GM18870 (cell line): Measurements from ENCODE around the gene MBLAC1.
A peak's percentile ranks its signal among the peaks of the same experiment; 100 is the strongest.
"Not testable (repeated sequence)": the region's sequence is repeated elsewhere in the genome, so short reads cannot be mapped to it uniquely, and the experiment has no call there.

Source experiments
- ATAC-seq: cut with Tn5 transposase; IDR thresholded peaks from one replicate; pipeline ENCODE4 v1.9.1; 2021; ENCODE audit warnings: moderate library complexity; ENCODE audit not compliant: unreplicated experiment

The MBLAC1 gene

DNA sequence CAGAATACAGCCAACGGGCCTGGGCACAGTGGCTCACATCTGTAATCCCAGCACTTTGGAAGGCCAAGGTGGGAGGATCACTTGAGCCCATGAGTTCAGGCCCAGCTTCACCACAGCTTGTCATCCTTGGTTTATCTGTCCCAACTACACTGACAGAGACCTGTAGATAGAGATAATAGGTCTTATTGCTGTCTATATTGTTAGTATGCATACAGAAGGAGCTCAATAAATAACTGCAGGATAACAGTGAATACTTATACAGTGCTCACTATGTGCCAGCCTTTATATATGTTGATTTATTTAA, 6.1 kb upstream of the MBLAC1 start:
- no peak for ATAC-seq

DNA sequence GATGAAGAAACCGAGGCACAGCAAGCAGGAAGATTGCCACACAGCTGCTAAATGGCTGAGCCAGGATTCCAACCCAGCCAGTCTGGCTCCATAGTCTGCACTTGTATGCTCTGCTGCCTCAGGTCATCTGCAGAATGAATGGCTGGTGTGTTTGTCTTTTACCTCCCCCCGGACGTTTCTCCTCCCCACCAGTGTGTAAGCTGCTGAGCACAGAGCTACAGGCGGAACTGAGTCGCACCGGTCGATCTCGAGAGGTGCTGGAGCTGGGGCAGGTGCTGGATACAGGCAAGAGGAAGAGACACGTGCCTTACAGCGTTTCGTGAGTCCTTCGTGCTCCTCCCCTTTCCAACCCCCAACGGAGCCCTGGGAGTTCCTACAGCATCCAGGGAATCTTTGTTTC, 4.7 kb upstream of the MBLAC1 start:
- ATAC-seq: no peak

DNA sequence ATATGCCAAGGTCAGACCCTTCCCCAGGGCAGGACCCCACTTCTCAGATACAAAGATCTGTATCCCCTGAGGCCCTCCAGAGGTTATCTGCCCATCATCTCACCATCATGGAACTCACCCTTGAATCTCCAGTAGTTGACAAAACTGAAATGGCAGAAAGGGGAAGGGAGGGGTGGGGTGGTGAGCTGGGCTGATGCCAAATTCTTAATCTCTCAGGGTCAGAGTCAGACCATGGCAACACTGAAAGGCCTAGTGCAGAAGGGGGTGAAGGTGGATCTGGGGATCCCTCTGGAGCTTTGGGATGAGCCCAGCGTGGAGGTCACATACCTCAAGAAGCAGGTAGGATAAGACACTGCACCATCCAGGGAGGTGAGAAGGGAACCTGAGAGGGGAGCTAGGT, 4.2 kb upstream of the MBLAC1 start:
- no peak for ATAC-seq

DNA sequence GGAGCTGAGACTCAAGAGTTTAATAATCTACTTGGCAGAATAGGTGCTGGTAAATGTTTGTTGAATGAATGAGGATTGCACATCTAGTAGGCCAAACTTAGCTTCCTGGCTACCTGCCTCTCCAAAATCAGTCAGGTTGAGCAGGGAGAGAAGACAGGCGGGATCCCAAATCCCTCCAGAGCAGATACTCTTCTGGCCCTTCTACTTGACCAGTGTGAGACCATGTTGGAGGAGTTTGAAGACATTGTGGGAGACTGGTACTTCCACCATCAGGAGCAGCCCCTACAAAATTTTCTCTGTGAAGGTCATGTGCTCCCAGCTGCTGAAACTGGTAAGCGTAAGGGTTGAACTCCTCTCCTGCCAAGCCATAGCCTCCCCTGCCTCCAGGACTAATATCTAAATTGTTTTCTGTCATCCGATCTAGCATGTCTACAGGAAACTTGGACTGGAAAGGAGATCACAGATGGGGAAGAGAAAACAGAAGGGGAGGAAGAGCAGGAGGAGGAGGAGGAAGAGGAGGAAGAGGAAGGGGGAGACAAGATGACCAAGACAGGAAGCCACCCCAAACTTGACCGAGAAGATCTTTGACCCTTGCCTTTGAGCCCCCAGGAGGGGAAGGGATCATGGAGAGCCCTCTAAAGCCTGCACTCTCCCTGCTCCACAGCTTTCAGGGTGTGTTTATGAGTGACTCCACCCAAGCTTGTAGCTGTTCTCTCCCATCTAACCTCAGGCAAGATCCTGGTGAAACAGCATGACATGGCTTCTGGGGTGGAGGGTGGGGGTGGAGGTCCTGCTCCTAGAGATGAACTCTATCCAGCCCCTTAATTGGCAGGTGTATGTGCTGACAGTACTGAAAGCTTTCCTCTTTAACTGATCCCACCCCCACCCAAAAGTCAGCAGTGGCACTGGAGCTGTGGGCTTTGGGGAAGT, 2.2 kb upstream of the MBLAC1 start:
- ATAC-seq: no peak

DNA sequence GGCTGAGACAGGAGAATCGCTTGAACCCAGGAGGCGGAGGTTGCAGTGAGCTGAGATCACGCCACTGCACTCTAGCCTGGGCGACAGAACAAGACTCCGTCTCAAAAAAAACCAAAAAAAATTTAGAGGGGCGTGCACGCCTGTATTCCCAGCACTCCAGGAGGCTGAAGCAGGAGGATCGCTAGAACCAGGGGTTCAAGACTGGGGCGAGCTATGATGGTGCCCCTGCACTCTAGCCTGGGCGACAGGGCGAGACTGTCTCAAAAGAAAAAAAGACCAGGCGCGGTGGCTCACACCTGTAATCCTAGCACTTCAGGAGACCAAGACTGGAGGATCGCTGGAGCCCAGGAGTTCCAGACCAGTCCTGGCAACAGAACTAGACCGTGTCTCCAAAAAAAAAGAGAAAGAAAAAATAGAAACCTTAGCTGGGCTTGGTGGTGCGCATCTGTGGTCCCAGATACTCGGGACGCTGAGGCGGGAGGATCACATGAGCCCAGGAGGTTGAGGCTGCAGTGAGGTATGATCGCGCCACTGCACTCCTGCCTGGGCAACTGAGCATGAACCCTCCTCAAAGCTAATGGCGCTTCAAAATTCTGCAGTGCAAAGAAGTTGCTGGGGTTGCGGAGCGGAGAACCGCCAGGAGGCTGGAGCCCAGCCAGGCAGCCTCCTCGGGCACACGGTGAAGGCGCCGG, 382 bp upstream of the MBLAC1 start:
- ATAC-seq: peak; percentile 23

DNA sequence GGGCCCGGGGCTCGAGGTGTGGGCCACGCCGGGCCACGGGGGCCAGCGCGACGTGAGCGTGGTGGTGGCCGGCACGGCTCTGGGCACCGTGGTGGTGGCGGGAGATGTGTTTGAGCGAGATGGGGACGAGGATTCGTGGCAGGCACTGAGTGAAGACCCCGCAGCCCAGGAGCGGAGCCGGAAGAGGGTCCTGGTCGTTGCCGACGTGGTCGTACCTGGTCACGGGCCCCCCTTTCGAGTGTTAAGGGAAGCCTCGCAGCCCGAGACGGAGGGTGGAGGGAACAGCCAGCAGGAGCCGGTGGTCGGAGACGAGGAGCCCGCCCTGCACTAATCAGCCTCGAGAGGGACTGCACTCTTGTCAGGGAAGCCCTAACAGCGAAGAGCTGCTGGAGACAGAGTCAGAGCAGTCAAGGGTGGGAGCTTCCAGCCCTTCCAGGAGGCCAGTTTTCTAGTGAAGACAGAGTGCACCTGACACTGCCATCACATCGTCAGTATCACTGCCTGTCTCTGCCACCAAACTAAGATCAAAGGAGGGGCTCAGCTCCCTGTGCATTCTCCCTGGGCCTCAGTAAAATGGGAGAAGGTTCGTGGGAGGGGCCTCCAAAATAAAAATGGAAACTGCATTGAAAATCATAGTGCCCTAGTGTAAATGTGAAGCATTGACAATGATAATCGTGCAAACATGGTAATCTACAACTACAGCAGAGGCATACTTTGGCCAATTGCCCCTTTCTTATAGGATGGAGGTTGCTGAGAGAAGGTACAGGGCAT, 1.3 kb downstream of the MBLAC1 start:
- ATAC-seq: no peak

DNA sequence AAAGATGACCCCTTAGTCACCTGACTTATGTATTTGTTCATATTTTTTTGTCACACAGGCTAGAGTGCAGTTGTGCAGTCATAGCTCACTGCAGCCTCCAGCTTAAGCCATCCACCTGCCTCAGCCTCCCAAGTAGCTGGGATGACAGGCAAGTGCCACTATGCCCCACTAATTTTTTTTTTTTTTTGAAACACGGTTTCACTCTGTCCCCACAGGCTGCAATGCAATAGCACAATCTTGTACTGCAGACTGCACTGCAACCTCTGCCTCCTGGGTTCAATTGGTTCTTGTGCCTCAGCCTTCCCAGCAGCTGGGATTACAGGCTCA, 1.8 kb downstream of the MBLAC1 start:
- no peak for ATAC-seq

DNA sequence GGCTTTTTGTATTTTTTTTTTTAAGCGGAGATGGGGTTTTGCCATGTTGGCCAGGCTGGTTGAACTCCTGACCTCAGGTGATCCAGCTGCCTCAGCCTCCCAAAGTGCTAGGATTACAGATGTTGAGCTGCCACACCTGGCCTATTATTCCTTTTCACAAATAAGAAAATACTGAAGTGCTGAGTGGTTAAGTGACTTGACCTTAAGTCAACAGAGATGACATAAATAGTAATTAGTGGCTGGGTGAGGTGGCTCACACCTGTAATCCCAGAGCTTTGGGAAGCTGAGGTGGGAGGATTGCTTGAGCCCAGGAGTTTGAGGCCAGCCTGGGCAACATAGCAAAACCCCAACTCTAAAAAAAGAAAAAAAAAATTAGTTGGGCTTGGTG, 3.4 kb downstream of the MBLAC1 start:
- ATAC-seq: not testable (repeated sequence)

DNA sequence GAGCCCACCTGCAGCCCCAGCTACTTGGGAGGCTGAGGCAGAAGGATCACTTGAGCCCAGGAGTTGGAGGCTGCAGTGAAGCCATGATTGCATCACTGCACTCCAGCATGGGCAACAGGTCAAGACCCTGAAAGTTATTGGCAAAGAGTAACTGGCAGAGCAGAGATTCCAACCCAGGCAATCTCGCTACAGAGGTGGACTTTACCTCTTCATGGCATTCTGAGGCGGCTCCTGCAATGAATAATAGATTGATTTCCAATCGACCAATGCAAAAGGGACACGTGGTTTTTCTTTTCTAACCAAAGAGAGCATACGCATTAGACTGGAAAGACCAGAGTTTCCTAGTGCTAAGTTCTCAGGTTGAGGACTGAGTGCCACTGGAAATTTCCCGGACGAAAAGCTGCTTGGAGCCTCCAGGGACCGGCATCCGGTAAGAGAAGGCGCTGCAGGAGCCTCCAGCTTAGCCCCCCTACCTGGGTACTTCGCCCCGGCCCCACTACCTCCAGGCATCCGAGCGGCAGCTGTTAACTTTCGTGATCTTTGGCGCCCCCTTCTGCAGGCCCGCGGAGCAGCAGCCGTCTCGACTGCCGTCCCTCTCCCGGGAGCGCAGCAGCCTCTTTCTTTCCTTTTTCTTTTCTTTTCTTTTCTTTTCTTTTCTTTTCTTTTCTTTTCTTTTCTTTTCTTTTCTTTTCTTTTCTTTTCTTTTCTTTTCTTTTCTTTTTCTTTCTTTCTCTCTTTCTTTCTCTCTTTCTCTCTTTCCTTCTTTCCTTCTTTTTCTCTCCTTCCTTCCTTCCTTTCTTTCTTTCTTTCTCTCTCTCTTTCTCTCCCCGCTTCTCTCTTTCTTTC, 4.1 kb downstream of the MBLAC1 start:
- ATAC-seq: no peak

DNA sequence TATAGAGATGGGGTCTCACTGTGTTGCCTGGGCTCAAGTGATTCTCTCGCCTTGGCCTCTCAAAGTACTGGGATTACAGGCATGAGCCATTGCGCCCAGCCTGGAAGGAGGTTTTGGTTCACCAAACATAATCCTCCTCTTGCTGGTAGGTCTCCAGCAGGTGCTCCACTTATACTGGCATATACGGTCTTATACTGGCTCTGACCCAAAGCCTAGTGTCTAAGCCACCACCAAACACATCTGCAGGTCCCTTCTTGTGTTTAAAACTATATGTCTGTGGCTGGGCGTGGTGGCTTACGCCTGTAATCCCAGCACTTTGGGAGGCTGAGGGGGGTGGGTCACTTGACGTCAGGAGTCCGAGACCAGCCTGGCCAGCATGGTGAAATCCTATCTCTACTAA, 5.4 kb downstream of the MBLAC1 start:
- ATAC-seq: no peak

DNA sequence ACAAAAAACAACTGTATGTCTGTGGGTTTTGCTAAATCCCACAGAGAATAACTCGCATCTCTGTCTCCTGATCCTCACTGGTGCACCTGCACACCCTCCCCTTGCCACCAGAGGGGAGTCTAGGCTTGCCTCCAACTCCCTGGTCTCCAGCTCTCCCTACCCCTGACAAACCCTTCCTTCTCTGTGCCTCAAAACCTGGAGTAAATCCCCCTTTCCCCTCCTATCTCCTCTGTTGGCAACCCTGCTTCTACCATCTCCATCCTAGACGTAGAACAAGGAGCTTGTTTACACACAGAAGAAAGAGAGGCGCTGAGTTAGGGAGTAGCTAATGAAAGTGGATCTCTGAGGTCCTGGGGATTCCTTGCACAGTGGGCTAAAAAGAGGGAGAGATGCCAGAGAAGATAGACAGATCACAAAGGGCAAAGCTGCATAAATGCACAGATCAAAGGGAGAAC, 6.0 kb downstream of the MBLAC1 start:
- no peak for ATAC-seq

DNA sequence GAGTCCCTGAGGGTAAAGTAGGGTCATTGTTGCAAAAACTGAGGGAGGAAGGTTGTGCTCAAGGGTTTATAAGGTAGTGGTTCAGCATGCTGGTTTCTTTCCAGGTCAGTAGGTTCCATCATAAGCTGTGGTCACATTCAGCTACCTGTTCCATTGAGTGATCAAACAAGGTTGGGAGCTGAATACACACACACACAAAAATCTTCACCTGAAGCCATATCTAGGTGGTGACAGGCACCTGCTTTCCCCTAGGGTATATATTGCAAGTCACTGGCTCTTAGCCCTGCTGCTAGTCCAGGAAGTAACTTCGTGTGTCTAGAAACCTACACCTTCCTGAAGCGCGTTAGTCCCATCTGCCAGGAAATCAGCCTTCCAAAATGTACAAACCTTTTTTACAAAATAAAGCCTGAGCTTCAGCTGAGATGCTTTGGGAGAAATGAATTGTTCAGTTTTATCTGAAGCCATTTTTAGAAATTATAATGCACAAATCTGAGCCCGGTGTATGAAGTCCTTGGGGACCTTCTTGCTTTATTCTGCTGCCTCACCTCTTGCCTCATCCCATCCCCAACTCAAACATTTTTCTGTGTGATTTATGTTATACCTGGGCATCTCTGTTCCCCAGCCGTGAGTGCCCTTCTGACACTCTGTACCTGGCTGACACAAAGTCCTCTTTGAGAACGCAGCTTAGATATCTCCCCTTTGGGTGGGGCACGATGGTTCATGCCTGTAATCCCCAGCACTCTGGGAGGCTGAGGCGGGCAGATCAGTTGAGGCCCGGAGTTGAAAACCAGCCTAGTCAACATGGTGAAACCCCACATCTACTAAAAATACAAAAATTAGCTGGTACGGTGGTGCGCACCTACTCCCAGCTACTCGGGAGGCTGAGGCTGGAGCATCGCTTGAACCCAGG, 11.3 kb downstream of the MBLAC1 start:
- ATAC-seq: no peak

DNA sequence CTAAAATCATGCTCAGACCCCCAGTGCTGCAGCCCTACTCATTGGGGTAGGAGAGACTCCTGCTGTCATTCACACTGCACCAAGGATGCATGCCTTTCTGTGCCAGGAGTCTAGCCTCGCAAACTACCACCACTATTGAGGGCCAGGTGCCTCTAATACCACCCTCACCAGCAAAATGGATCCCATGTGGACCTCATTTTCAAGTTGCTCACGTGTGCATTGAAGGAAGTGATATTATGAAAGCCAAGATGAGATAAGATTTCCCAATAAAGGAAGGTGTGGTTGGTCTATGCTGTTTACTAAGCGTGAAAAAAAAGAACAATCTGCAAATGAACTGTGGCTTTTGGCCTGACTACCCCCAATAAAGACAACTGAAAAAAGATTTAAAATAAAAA, 14.8 kb downstream of the MBLAC1 start:
- ATAC-seq: no peak

DNA sequence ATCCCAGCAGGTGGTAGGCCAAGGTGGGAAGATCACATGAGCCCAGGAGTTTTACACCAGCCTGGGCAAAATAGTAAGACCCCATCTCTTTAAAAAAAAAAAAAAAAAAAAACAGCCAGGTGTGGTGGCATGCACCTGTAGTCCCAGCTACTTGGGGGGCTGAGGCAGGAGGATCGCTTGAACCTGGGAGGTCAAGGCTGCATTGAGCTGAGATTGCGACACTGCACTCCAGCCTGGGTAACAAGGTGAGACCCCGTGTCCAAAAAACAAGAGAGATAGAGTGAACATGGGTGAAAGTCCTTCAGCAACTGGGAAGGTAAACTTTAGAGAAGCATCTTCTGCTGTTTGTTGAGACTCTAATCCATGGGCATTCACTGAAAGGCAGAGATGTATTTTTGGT, 15.7 kb downstream of the MBLAC1 start:
- ATAC-seq: no peak

DNA sequence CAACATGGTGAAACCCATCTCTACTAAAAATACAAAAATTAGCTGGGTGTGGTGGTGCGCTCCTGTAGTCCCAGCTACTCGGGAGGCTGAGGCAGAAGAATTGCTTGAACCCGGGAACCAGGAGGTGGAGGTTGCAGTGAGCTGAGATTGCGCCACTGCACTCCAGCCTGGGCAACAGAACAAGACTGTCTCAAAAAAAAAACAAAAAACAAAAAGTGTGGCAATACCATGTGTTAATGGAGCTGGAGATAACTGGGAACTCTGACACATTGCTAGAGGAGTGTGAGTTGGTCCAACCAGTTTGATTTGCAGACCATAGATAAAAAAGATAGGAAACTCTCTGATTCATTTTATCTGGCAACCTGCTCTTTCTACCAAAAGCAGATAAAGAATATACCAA, 19.6 kb downstream of the MBLAC1 start:
- not testable (repeated sequence) for ATAC-seq

DNA sequence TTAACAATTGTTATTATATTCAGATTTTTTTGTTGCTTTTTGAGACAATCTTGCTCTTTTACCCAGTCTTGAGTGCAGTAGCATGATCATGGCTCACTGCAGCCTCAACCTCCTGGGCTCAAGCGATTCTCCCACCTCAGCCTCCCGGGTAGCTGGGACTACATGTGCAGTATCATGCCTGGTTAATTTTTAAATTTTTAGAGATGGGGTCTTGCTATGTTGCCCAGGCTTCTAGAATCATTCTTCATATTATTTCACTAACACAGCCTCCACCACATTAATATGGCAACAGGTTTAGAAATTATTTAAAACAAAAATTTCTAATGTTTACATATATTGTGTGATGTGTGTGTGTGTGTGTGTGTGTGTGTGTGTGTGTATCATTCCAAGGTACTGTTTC, 20.5 kb downstream of the MBLAC1 start:
- no peak for ATAC-seq

DNA sequence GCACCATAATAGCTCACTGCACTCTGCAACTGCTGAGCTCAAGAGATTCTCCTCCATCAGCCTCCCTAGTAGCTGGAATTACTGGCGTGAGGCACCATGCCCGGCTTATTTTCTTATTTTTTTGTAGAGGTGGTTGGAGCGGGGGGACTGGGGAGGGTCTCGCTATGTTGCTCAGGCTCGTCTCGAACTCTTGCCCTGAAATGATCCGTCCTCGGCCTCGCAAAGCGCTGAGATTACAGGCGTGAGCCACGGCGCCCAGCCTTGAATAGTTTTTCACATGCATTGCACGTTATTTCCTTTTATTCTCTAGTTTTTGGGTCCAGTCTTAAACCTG, 21.4 kb downstream of the MBLAC1 start:
- ATAC-seq: no peak

DNA sequence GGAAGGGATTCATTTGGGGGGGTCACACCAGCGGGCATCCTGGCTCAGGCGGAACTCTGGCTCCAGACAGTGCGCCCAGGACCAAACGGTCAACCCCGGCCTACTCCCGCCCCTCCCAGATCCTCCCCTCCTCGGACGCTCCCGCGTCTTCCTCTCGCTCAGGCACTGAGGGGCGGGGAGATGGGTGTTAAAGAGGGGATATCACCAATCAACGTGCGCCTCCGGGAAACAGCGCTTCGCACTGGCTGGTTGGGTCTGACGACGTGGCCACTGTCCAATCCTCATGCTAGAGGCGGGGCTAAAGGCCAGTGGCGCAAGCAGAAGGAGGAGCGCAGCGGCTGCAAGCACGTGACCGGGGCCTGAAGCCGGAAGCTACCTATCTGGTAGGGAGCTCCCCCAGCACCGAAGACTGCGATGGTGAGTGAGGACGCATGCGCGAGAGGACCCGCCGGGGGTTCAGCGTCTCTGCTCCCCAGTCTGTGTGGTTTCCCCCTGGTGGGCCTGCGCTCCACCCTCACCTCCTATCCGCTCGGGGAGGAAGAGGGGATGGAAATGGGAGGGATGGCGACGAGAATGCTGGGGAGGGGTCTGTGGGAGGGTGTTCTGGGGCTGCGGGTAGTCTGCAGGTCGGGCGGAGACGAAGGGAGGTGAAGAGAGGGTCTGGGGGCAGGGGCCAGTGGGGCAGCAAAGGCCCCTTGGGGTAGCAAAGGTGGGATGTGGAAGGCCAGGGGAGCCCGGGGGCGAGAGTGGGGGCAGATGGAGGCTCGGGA, 22.0 kb downstream of the MBLAC1 start, which contains the start of gene LAMTOR4:
Gene LAMTOR4, plus strand, starts transcription at position 360 of the 770 bp plus-strand sequence. Its CDS starts 55 bp downstream, at position 415.
- peak; percentile 98 for ATAC-seq

DNA sequence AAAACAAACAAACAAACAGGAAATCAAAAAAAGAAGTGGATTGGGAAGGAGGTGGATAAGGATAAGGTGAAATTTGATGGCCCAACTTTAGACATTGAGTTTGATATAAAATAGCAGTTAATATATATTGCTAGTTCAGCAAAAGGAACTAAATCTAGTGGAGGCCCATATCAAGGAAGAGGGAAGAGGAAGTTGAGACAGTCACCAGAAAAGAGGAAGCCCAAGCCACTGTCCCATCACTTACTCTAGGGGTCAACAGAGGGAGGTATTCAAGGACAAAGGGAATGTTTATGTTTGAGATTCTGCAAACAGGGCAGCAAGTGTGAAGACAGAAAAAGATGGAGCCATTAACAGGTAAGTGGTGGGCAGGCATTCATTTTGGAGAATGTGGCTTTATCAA, 25.6 kb downstream of the MBLAC1 start:
- ATAC-seq: no peak
